ENCODE measurements around the gene GTF3C2.

GRCh38 chr2:27400348-27401135 is 44.0 kb upstream of the GTF3C2 start:
- TF ChIP-seq POLR2A (IDR thresholded peaks at IDR 0.05; ENCODE audit: low read depth) (no peak), CTCF (IDR thresholded peaks at IDR 0.05) (no peak)

All from esophagus muscularis mucosa (tissue), 3 donors.